Stimulated activated CD8-positive, alpha-beta memory T cell treated with anti-CD3 and anti-CD28 coated beads, Interleukin-12 subunit alpha, Interleukin-12 subunit beta, amount 100 ng/mL, for 24 hours (primary cell): Measurements from ENCODE around the gene ZNF511.

Experiments
- DNase-seq: peaks from one replicate; pipeline ENCODE4 v3.0.0-alpha.2; 2020; ENCODE audit errors: extremely low read depth

The ZNF511 gene

GRCh38 chr10:133353988-133354605 is 45.4 kb downstream of the ZNF511 start:
- no peak for DNase-seq

DNA sequence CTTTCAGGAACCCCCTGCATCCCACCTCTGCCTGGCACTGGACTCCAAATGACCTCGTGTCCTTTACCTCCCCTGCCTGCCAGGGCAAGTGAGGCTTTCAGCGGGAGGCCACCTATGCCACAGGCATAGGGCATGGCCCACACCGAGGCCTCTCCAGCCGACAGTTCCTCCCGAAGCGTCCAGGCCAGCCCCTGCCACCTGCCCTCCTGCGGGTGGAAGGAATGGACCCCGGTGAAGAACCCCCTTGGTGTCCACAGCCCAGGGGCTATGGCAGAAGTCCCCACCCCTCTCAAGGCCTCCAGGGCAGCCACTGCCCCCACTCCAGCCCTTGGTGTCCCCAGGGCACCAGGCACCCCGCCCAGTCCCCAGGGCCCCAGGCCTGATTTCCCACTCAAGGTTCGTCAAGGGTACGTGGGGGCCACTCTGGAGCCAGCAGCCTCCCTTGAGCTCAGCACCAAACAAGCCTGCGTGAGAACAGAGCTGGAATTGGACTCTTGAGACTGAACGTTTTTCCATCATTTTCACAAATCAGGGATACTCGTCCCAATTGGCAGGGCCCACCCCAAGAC is 46.0 kb downstream of the ZNF511 start:
- no peak for DNase-seq

GRCh38 chr10:133355266-133355665 is 46.6 kb downstream of the ZNF511 start:
- no peak for DNase-seq

- no peak for DNase-seq
Observed at GRCh38 chr10:133355991-133356390, 47.3 kb downstream of the ZNF511 start.

GRCh38 chr10:133356549-133357284 is 48.0 kb downstream of the ZNF511 start:
- DNase-seq, result no peak

GRCh38 chr10:133357285-133358161 is 48.8 kb downstream of the ZNF511 start, which contains the start of gene FUOM:
Gene FUOM (minus strand): TSS chr10:133358019. CDS start chr10:133358007, 12 bp downstream.
- peak; percentile 40 for DNase-seq

DNA sequence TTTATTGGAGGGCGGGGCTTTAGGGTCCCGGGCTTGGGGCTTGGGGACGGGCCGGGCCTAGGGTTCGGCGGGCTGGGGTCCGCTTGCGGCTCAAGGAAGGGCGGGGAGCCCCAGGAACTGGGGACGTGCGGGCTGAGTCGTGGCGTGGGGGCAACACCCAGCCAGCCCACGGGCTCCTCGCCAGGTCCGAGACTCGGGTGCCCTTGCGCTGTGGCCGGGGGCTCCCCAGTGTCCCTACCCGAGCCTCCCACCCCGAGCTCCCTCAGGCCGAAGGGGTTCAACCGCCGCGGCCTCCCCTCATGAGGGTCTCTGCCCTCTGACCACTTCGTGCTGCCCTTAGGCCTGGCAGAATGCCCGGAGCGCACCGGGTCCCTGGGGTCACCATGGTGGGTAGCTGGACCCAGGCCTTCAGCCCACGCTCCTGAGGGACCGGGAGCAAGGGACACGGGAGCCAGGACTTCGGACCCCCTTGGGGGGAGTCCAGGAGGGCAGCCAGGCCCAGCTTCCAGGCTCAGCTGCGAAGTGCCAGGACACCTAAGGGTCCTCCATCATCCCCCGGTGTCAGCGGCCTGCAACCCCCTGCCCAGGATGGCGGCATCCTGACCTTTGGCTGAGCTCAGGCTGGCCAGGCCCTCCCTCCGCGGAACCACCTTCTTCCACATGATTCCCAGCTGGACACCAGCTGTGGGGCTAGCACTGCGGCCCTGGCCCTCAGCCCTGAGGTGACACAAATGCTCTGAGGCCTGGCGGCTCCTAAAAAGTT is 49.6 kb downstream of the ZNF511 start:
- no peak for DNase-seq

- no peak for DNase-seq
Observed at GRCh38 chr10:133358925-133359310, 50.2 kb downstream of the ZNF511 start.

GRCh38 chr10:133359554-133359971 is 50.8 kb downstream of the ZNF511 start:
- no peak for DNase-seq

- DNase-seq, result no peak
Observed at GRCh38 chr10:133359972-133360610, 51.4 kb downstream of the ZNF511 start.

DNA sequence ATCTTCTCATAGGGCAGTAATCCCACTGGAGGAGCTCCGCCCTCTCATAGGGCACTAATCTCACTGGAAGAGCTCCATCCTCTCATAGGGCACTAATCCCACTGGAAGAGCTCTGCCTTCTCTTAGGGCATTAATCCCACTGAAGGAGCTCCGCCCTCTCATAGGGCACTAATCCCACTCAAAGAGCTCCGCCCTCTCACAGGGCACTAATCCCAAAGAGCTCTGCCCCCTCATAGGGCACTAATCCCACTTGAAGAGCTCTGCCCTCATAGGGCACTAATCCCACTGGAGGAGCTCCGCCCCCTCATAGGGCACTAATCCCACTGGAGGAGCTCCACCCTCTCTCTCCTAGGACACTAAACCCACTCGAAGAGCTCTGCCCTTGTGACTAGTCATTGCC is 52.5 kb downstream of the ZNF511 start:
- DNase-seq, result no peak

GRCh38 chr10:133361773-133362441 is 53.2 kb downstream of the ZNF511 start:
- no peak for DNase-seq
